Adrenal gland (tissue), 19 donors: Measurements from ENCODE around the gene FASTKD1. TPM values are rescaled to one million over a fixed set of nuclear protein-coding genes. Genes with fewer than 3 reads are reported as not detected.

Source experiments
- DNase-seq, 7 donors: peaks; one replicate each; pipeline ENCODE4 v3.0.0-alpha.2; 2019 to 2020
- H3K27ac ChIP-seq, 5 donors: fragments of 200-600 bp; sonication (generic) in 4 of 5; 1 replicate in 3 of 5; 2 replicates in 2 of 5; pipeline versions ENCODE4 v1.5.1 to v1.8.0; 2016 to 2020; ENCODE audit warnings: mild to moderate bottlenecking in 1 of 5
- H3K27me3 ChIP-seq: fragments of 200-600 bp; 2 replicates; pipeline ENCODE4 v1.8.0; 2021
- H3K36me3 ChIP-seq, 2 donors: fragments of 200-600 bp; replicated peaks in 1 of 2; 1 replicate in 1 of 2; 2 replicates in 1 of 2; pipeline versions ENCODE4 v1.5.1 to v1.8.0; 2018 to 2022
- H3K4me1 ChIP-seq, 2 donors: fragments of 200-600 bp; replicated peaks in 1 of 2; 1 replicate in 1 of 2; 2 replicates in 1 of 2; pipeline versions ENCODE4 v1.5.1 to v1.8.0; 2018 to 2021
- H3K4me3 ChIP-seq, 4 donors: fragments of 200-600 bp; sonication (generic) in 3 of 4; one replicate each; pipeline ENCODE4 v1.5.1; 2016 to 2018
- H3K9me3 ChIP-seq, 3 donors: fragments of 200-600 bp; sonication (generic) in 1 of 3; replicated peaks in 1 of 3; 1 replicate in 2 of 3; 2 replicates in 1 of 3; pipeline versions ENCODE4 v1.5.1 to v1.8.0; 2016 to 2021
- POLR2A ChIP-seq, 2 donors: fragments of 450-650 bp; IDR thresholded peaks; one replicate each; pipeline ENCODE4 v1.6.1; 2017; ENCODE audit warnings: antibody characterized with exemption in 2 of 2, mild to moderate bottlenecking in 2 of 2, moderate library complexity in 1 of 2
- WGBS, 4 donors: extraction: QIAGEN DNeasy Blood & Tissue Kit in 2 of 4; methylation state at CpG; one replicate each; pipeline versions ENCODE4 v1.1.5 to v1.1.7; 2013 to 2017; 5-methylcytosine and 5-hydroxymethylcytosine counted together
- intact Hi-C, 2 donors: fragments of 100-400 bp; cut with DNase I; formaldehyde crosslinking; loops; one replicate each; pipeline versions ENCODE4 v1.14.1 to v1.15.0; 2022 to 2023
- long read RNA-seq, 10 donors: library from polyadenylated mRNA in 3 of 10; unstranded in 2 of 10; stranded (forward) in 1 of 10; transcript quantifications; one replicate each; pipeline ENCODE4 v2.0.0 and lab custom pipeline, GENCODE V29; 2021 to 2026
- polyA plus RNA-seq, 3 donors: library from polyadenylated mRNA; stranded (reverse); fragments of 200-250 nt in 2 of 3; fragments of 350-450 nt in 1 of 3; fragmentation: Illumina TruSeq in 1 of 3; extraction: RNeasy Lipid Tissue Mini Kit (QIAGEN cat#74804) in 1 of 3; gene quantifications; one replicate each; pipeline ENCODE4 v1.2.3, GENCODE V29; 2013 to 2014
- total RNA-seq, 9 donors: library from RNA; depleted of rRNA in 4 of 9; stranded (reverse); fragments of >200 nt in 4 of 9; fragments of 120-200 nt in 1 of 9; fragmentation: NEBNext Ultra II Directional in 1 of 9; extraction: Animal tissue kit (Norgen Biotek cat#: 25700) in 1 of 9; gene quantifications; one replicate each; pipeline versions ENCODE4 v1.1.0 to v1.2.4, GENCODE V29; 2013 to 2023
- TF ChIP-seq, protein P1 (sequence below), 6 experiments: fragments of 450-650 bp in 4 of 6; fragments of 200-600 bp in 2 of 6; sonication (generic) in 1 of 6; IDR thresholded peaks; 1 replicate in 5 of 6; 2 replicates in 1 of 6; pipeline versions ENCODE4 v1.5.1 to v1.8.0; 2016 to 2021; ENCODE audit warnings: antibody characterized with exemption in 6 of 6, mild to moderate bottlenecking in 2 of 6, moderate library complexity in 1 of 6
- donor health status: healthy with polysubstance abuse.
- donor health status: Bipolar disorder and iron deficiency.
- donor health status: DM: yes; HTN: yes; CAD: no.
- donor health status: DM: no; HTN: no; CAD: no.
- donor health status: DM: no; HTN: no; CAD: no.
- donor health status: DM: yes; HTN: yes; CAD: no.

The FASTKD1 gene, protein sequence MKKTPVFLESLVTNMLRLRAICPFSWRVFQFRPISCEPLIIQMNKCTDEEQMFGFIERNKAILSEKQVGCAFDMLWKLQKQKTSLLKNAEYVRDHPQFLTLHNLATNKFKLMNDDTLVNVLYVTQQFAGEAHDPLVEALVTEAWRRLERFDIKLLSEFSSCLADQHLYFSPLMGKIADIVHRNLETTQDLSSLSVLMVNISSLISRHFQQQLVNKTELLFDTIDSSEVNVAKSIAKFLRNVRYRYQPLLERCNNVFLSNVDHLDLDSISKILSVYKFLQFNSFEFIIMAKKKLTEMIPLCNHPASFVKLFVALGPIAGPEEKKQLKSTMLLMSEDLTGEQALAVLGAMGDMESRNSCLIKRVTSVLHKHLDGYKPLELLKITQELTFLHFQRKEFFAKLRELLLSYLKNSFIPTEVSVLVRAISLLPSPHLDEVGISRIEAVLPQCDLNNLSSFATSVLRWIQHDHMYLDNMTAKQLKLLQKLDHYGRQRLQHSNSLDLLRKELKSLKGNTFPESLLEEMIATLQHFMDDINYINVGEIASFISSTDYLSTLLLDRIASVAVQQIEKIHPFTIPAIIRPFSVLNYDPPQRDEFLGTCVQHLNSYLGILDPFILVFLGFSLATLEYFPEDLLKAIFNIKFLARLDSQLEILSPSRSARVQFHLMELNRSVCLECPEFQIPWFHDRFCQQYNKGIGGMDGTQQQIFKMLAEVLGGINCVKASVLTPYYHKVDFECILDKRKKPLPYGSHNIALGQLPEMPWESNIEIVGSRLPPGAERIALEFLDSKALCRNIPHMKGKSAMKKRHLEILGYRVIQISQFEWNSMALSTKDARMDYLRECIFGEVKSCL
- total RNA-seq = 10 to 100 TPM in 7 of 9 donors, 1 to 10 TPM in 2; 5.9 to 44.1 (median 17.3) TPM
- 100 to 1,000 TPM in 1 of 3 donors, 10 to 100 TPM in 2; 27.3 to 121 (median 31.0) TPM for polyA plus RNA-seq
- long read RNA-seq, donor 1, partial matches to known transcripts = 136 of 145 reads
- long read RNA-seq, donor 1, other reads (novel, unspliced or antisense) = 5 of 145 reads
- long read RNA-seq, donor 2, partial matches to known transcripts = 0 of 7 reads
- long read RNA-seq, donor 2, other reads (novel, unspliced or antisense) = 0 of 7 reads
- long read RNA-seq, donor 3, partial matches to known transcripts = 114 of 174 reads
- long read RNA-seq, donor 3, other reads (novel, unspliced or antisense) = 57 of 174 reads
- long read RNA-seq, donor 4, partial matches to known transcripts = 5 of 11 reads
- long read RNA-seq, donor 4, other reads (novel, unspliced or antisense) = 2 of 11 reads
- long read RNA-seq, donor 5, partial matches to known transcripts = 2 of 12 reads
- long read RNA-seq, donor 5, other reads (novel, unspliced or antisense) = 3 of 12 reads
- long read RNA-seq, donor 6, partial matches to known transcripts = 0 of 1 reads
- long read RNA-seq, donor 6, other reads (novel, unspliced or antisense) = 1 of 1 reads
- long read RNA-seq, donor 7, partial matches to known transcripts = 0 of 1 reads
- long read RNA-seq, donor 7, other reads (novel, unspliced or antisense) = 0 of 1 reads
- long read RNA-seq, donor 8 = 0 reads
- long read RNA-seq, donor 9, partial matches to known transcripts = 0 of 3 reads
- long read RNA-seq, donor 9, other reads (novel, unspliced or antisense) = 0 of 3 reads
- long read RNA-seq, donor 10, partial matches to known transcripts = 0 of 2 reads
- long read RNA-seq, donor 10, other reads (novel, unspliced or antisense) = 0 of 2 reads

DNA sequence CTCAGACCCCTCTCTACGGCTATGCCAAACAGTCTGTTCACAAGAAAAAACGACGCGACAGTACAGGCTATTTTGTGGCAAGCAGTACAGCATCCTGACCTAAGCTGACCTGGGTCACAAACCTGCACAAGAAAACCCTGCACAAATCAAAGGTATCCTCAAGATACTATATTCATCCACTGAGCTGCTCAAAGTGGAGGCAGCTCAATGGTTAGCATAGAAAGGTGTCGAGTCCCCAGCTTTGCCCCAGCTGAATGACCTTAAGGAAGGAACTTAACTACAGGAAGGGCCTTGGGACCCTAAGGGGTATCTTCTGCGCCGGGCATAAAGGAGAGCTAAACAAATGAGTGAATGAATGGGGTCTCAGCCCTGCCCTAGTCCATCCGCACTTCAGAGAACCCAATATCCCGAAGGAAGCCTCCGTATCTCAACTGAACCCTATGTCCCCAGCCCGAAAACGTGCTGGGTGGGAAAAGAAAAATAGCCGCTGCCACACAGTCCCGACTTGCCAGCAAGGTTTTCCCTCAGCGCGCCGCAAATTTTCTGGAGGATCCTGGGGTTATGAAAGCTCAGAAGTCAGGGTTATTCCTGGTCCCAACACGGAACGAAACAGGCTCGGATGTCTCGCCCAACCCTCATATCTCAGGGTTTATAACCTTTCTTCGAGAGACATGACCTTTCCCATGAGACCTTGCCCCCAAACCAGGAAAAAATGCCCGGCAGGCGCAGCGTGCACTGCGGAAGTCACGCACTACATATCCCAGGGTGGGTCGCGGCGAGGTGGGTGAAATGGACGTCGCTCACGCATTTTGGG lies at the start of gene FASTKD1:
TSS of gene FASTKD1 (minus strand) at position 706 of the 814 bp plus-strand sequence. CDS start 1,836 bp downstream, outside the sequence.
- Histone ChIP-seq H3K27ac (peak within 1 kb of the TSS in 3 of 5 donors; percentile 31 to 68 (median 67)), H3K36me3 (no peaks in the 10 kb centered on the region), H3K27me3 (no peaks in the 10 kb centered on the region), H3K9me3 (no peaks in the 10 kb centered on the region), H3K4me3 (peak within 1 kb of the TSS in 3 of 4 donors; percentile 49 to 81 (median 51)), H3K4me1 (peaks cover 5 to 14% of the 10 kb centered on the region in 2 donors)
- peak; percentile 85 to 96 (median 92) for DNase-seq
- intact Hi-C loops = no loop called here
- TF ChIP-seq, protein P1, sequence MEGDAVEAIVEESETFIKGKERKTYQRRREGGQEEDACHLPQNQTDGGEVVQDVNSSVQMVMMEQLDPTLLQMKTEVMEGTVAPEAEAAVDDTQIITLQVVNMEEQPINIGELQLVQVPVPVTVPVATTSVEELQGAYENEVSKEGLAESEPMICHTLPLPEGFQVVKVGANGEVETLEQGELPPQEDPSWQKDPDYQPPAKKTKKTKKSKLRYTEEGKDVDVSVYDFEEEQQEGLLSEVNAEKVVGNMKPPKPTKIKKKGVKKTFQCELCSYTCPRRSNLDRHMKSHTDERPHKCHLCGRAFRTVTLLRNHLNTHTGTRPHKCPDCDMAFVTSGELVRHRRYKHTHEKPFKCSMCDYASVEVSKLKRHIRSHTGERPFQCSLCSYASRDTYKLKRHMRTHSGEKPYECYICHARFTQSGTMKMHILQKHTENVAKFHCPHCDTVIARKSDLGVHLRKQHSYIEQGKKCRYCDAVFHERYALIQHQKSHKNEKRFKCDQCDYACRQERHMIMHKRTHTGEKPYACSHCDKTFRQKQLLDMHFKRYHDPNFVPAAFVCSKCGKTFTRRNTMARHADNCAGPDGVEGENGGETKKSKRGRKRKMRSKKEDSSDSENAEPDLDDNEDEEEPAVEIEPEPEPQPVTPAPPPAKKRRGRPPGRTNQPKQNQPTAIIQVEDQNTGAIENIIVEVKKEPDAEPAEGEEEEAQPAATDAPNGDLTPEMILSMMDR (IDR thresholded peaks at IDR 0.05) = no peak
- peak in 1 of 2 donors; percentile 12 for TF ChIP-seq POLR2A (IDR thresholded peaks at IDR 0.05)
- 0 to 2% (median 1%) methylated on average over 14 to 33 of the region's 33 CpGs for whole genome bisulfite sequencing, 4 donors

DNA sequence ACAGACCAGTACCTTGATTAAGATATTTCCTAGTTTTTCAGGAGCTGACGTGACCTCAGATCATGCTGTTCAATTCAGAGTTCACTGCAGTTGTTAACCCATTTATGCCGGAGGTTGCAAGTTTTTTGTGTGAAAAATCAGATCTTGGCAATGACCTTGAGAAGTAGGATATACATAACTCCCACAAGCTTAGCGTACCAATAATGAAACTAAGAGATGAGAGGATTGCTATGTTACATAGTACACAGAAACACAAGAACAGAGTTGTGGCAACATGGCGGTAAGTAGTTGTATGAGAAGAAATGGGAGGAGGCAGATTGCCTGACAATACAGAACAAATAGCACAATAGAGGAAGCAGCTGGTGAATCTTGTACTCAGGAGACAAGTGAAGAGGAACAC lies 49.6 kb upstream of the FASTKD1 start:
- 66 to 90% (median 84%) methylated on average over 4 of the region's 4 CpGs for WGBS, 4 donors
- intact Hi-C loops = no loop called here
- H3K9me3 ChIP-seq = no peaks in the 10 kb centered on the region
- H3K27me3 ChIP-seq = no peaks in the 10 kb centered on the region
- DNase-seq = no peak
- peaks cover 0 to 10% of the 10 kb centered on the region in 2 donors for H3K4me1 ChIP-seq
- TF ChIP-seq, protein P1 (IDR thresholded peaks at IDR 0.05) = no peak
- H3K27ac ChIP-seq = no peak overlapping the region
- H3K36me3 ChIP-seq = no peaks in the 10 kb centered on the region
- no peak overlapping the region for H3K4me3 ChIP-seq

DNA sequence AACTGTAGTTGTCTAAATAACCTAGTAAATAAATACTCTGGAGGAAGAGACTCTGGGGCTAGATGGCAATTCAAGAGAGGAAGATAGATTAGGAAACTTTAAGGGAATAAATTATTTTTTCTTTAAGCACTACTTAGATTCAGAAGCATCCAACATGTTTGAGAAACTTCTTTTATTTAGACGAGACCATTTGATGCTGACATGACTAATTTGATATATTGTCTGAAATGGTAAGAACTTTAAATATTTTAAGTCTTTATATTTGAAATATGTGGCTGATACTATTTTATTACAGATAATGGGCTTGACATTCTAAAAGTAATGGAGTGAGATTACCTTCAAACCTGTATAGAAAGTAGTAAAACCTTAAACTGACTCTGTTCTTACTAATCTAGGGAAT lies 46.8 kb upstream of the FASTKD1 start:
- Histone ChIP-seq H3K4me3 (no peak overlapping the region), H3K27me3 (no peaks in the 10 kb centered on the region), H3K36me3 (peaks cover 0 to 7% of the 10 kb centered on the region in 2 donors), H3K4me1 (peaks cover 0 to 10% of the 10 kb centered on the region in 2 donors), H3K27ac (no peak overlapping the region), H3K9me3 (no peaks in the 10 kb centered on the region)
- 46 to 63% (median 57%) methylated on average over 1 of the region's 1 CpG for WGBS, 4 donors
- intact Hi-C loops = no loop called here
- DNase-seq = no peak
- TF ChIP-seq POLR2A (IDR thresholded peaks at IDR 0.05) = no peak
- TF ChIP-seq, protein P1 (IDR thresholded peaks at IDR 0.05) = no peak
